A673 (cell line): ENCODE data around the gene SLC35E2B. TPM values are rescaled to one million over a fixed set of nuclear protein-coding genes. Genes with fewer than 3 reads are reported as not detected.
"Not testable (repeated sequence)": the region's sequence is repeated elsewhere in the genome, so short reads cannot be mapped to it uniquely, and the experiment has no call there.

ENCODE experiments used
- BruUV-seq: library from RNA; stranded (reverse); fragments of 400-500 nt; replicated peaks from 2 replicates; lab custom pipeline; 2021; lab: Mats Ljungman, UMichigan
- CTCF ChIA-PET: fragments of 300-600 bp; sonication (Branson Sonifier 250); formaldehyde crosslinking; loops from one replicate; lab custom pipeline; 2022; ENCODE audit warnings: antibody characterized with exemption; lab: Charles Lee
- POLR2A ChIA-PET: fragments of 300-600 bp; sonication (Branson Sonifier 250); formaldehyde crosslinking; loops from one replicate; lab custom pipeline; 2022; ENCODE audit warnings: antibody characterized with exemption; ENCODE audit not compliant: low non-redundant PET; lab: Charles Lee
- DNase-seq: peaks from one replicate; pipeline ENCODE4 v3.0.0-alpha.2; 2015; ENCODE audit warnings: low spot score
- H3K27ac ChIP-seq: fragments of 200-600 bp; sonication (generic); 2 replicates; pipeline ENCODE4 v1.5.1; 2016; ENCODE audit warnings: mixed run types, low read depth, mild to moderate bottlenecking, mixed read lengths, antibody characterized with exemption, low read length; ENCODE audit not compliant: poor library complexity, severe bottlenecking
- H3K27me3 ChIP-seq: fragments of 200-600 bp; sonication (generic); replicated peaks from 2 replicates; pipeline ENCODE4 v1.6.1; 2017; ENCODE audit warnings: mixed run types, low read depth, mild to moderate bottlenecking, mixed read lengths, antibody characterized with exemption, low read length; ENCODE audit not compliant: insufficient read depth, poor library complexity
- H3K36me3 ChIP-seq: fragments of 200-600 bp; sonication (generic); 2 replicates; pipeline ENCODE4 v1.6.1; 2016; ENCODE audit warnings: mixed run types, mild to moderate bottlenecking, mixed read lengths, antibody characterized with exemption, low read length; ENCODE audit not compliant: insufficient read depth, poor library complexity, severe bottlenecking
- H3K4me1 ChIP-seq: fragments of 200-600 bp; sonication (generic); 2 replicates; pipeline ENCODE4 v1.6.1; 2017; ENCODE audit warnings: mixed run types, mild to moderate bottlenecking, mixed read lengths, antibody characterized with exemption, low read length; ENCODE audit not compliant: insufficient read depth, poor library complexity, severe bottlenecking
- H3K4me3 ChIP-seq: fragments of 200-600 bp; sonication (generic); 2 replicates; pipeline ENCODE4 v1.5.1; 2016; ENCODE audit warnings: low read depth, mixed run types, mild to moderate bottlenecking, mixed read lengths, low read length; ENCODE audit not compliant: poor library complexity, severe bottlenecking
- H3K9me3 ChIP-seq: fragments of 200-600 bp; sonication (generic); 2 replicates; pipeline ENCODE4 v1.6.1; 2016; ENCODE audit warnings: mixed run types, low read depth, mild to moderate bottlenecking, mixed read lengths, antibody characterized with exemption, low read length; ENCODE audit not compliant: poor library complexity, severe bottlenecking
- intact Hi-C: fragments of 100-400 bp; cut with micrococcal nuclease; formaldehyde crosslinking; loops from one replicate; pipeline ENCODE4 v1.10.0; 2022; ENCODE audit not compliant: unreplicated experiment
- total RNA-seq: library from RNA; stranded (reverse); gene quantifications from 2 replicates; pipeline ENCODE4 v1.2.3, GENCODE V29; 2021

The SLC35E2B gene
- total RNA-seq, 1 experiment from 2014 or later = 56.3 TPM

DNA sequence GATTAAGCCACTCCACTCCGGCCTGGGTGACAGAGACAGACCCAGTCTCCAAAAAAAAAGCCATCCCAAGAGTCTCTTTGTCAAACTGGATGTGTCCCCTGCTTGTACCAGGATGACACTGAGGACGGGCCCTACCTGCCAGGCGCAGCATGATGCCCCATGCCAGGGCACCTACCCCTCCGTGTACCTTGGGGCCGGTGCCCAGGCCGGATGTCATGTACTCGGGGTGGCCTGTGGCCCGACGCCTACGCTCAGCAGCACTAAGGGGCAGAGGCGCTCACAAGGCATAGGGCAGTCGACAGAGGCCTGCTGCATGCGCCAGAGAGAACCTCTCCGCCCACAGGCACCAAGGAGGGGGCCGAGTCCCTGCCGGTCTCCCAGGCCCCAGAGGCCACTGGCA is 53.2 kb downstream of the SLC35E2B start:
- H3K9me3 ChIP-seq, H3K4me1 ChIP-seq, DNase-seq, H3K36me3 ChIP-seq, POLR2A ChIA-PET, H3K27me3 ChIP-seq, CTCF ChIA-PET, H3K4me3 ChIP-seq, H3K27ac ChIP-seq, intact Hi-C loops, BruUV-seq: not testable (repeated sequence)

DNA sequence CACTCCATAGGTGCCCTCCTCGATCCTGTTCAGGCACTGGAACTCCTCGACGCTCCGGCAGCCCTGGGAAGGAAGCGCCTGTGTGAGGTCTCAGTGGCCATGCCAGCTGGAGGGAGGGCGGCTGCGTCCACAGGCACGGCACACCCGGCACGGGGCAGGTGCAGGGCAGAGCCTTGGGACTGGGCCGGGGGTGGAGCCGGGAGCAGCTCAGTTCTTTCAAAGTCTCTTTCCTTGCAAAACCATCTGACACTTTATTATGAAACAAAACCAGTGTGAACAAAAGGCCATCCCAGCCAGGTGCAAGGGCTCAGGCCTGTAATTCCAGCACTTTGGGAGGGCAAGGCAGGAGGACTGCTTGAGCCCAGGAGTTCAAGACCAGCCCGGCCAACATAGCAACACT is 54.1 kb downstream of the SLC35E2B start:
- H3K27me3 ChIP-seq, H3K27ac ChIP-seq, POLR2A ChIA-PET, BruUV-seq, DNase-seq, H3K9me3 ChIP-seq, CTCF ChIA-PET, H3K4me1 ChIP-seq, H3K36me3 ChIP-seq, H3K4me3 ChIP-seq, intact Hi-C loops: not testable (repeated sequence)

DNA sequence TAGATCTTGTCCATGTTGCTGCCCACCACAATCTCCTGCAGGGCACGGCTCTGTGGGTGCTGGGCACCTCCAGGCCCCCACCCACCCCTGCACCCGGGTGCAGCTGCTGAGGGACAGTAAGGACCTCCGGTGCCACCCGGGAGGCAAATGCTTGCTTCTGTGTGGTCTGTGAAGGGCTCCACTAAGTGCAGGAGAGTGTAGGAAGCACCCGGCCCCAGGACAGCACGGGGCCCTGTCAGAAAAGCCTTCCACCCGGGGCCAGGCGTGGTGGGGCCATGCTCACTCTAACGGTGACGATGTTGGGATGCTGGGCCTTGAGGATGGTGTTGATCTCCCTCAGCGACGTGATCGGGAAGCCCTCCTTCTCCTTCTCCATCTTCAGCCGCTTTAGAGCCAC is 55.1 kb downstream of the SLC35E2B start:
- H3K4me1 ChIP-seq, BruUV-seq, CTCF ChIA-PET, intact Hi-C loops, H3K9me3 ChIP-seq, H3K36me3 ChIP-seq, DNase-seq, H3K27ac ChIP-seq, H3K4me3 ChIP-seq, H3K27me3 ChIP-seq, POLR2A ChIA-PET: not testable (repeated sequence)

DNA sequence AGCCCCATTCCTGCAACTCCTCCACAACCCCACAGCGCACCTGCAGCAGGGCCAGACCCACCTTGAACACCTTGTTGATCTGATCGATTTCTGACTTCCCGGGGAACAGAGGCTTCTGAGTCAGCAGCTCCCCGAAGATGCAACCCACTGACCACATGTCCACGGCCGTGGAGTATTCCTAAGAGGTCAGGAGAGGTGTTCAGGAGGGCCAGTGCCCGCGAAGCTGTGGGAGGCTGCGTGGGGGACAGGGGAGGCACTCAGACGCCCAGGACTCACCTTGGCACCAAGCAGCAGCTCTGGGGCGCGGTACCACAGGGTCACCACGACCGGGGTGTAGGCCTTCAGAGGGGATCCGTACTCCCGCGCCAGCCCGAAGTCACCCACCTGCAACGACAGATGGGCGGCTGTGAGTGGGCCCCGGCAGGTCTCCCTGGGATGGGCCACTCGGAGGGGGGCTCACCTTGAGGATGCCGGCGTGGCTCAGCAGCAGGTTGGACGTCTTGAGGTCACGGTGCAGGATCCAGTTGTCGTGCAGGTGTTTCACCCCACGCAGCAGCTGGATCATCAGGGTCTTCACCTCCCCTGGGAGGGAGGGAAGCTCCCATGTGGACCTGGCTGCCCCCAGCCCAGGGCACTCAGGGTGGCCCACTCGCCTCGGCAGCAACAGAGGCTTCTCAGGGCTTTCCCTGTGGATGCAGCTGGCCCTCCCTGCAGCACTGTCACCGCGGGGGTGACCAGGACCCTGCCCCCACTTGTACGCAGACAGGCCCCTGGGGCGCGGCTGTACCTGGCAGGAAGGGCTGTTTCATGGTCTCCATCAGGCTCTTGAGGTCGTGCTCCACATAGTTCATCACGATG is 55.7 kb downstream of the SLC35E2B start:
- CTCF ChIA-PET, H3K4me1 ChIP-seq, BruUV-seq, H3K9me3 ChIP-seq, intact Hi-C loops, DNase-seq, H3K27me3 ChIP-seq, H3K4me3 ChIP-seq, H3K27ac ChIP-seq, H3K36me3 ChIP-seq, POLR2A ChIA-PET: not testable (repeated sequence)

DNA sequence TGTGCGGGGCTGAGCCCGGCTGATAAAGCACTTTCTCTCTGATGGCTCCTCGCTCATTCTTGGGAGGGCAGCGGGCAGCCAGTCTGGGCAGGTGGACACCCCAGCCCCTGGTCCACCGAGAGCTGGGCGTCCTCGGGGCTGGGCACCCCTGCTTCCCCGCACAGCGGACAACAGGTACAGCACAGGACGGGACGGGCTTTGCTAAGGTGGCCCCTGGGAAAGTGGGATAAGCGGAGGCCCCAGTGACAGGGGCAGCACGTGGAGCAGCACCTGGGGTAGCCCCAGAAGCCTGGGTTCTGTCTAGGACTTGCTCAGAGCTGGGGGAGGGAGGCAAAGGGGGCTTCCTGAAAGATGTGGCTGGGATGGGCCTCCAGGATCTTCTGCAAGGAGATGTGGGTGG is 58.0 kb downstream of the SLC35E2B start:
- H3K27ac ChIP-seq = not testable (repeated sequence)

DNA sequence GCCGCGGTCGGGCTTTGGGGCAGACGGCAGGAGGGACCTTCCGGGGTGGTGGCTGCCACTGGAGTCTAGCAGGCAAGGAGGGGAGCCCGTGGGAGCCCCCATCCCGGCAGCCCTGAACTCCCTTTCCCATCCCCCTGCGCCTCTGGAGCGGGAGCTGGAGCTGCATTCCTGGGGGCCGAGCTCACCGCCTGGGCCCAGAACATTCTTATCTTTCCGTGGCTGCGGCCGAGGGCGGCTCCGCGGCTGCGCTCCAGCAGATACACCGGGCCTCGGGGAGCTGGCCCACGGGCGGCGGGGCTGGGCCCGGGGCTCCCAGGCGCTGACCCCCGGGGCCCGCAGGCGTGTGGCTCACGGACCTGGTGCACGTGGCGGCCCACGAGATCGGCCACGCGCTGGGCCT is 59.2 kb downstream of the SLC35E2B start:
- H3K4me3 ChIP-seq, intact Hi-C loops, DNase-seq, H3K9me3 ChIP-seq, H3K27ac ChIP-seq, CTCF ChIA-PET, H3K36me3 ChIP-seq, POLR2A ChIA-PET, BruUV-seq: not testable (repeated sequence)
- Histone ChIP-seq H3K27me3 (peaks cover 18% of the 10 kb centered on the region), H3K4me1 (peaks cover 11% of the 10 kb centered on the region)

More for the DNA sequence above, 58.0 kb downstream of the SLC35E2B start:
- POLR2A ChIA-PET, H3K4me3 ChIP-seq, H3K9me3 ChIP-seq, intact Hi-C loops, DNase-seq, CTCF ChIA-PET, H3K36me3 ChIP-seq, BruUV-seq: not testable (repeated sequence)
- peaks cover 11% of the 10 kb centered on the region for H3K4me1 ChIP-seq
- peaks cover 18% of the 10 kb centered on the region for H3K27me3 ChIP-seq
